GM18498 (cell line): ENCODE data around the gene NXNL1.
A peak's percentile ranks its signal among the peaks of the same experiment; 100 is the strongest.
"Not testable (repeated sequence)": the region's sequence is repeated elsewhere in the genome, so short reads cannot be mapped to it uniquely, and the experiment has no call there.

Experiments
- ATAC-seq: cut with Tn5 transposase; IDR thresholded peaks from one replicate; pipeline ENCODE4 v1.9.1; 2021; ENCODE audit warnings: mild to moderate bottlenecking, moderate library complexity; ENCODE audit not compliant: unreplicated experiment

Gene NXNL1

GRCh38 chr19:17487284-17488121 is 26.8 kb upstream of the NXNL1 start:
- ATAC-seq, result no peak

- ATAC-seq, result no peak
These were observed 26.0 kb upstream of the NXNL1 start for GRCh38 chr19:17486545-17487240.

- ATAC-seq, result no peak
These were observed 23.9 kb upstream of the NXNL1 start for GRCh38 chr19:17484520-17485185.

GRCh38 chr19:17483605-17484002 is 22.9 kb upstream of the NXNL1 start:
- no peak for ATAC-seq

- ATAC-seq, result no peak
These were observed 22.3 kb upstream of the NXNL1 start for GRCh38 chr19:17482877-17483604.

GRCh38 chr19:17481986-17482385 is 21.3 kb upstream of the NXNL1 start:
- ATAC-seq, result no peak

GRCh38 chr19:17479325-17479791 is 18.6 kb upstream of the NXNL1 start:
- ATAC-seq, result no peak

- no peak for ATAC-seq
These were observed 14.9 kb upstream of the NXNL1 start for GRCh38 chr19:17475541-17476115.

GRCh38 chr19:17475011-17475540 is 14.3 kb upstream of the NXNL1 start:
- not testable (repeated sequence) for ATAC-seq

- ATAC-seq, result no peak
These were observed 12.3 kb upstream of the NXNL1 start for GRCh38 chr19:17473041-17473440.

GRCh38 chr19:17471410-17472125 is 10.8 kb upstream of the NXNL1 start:
- no peak for ATAC-seq

GRCh38 chr19:17470068-17470841 is 9.5 kb upstream of the NXNL1 start, which contains the start of gene SLC27A1:
Gene SLC27A1, plus strand, starts transcription at chr19:17470524. Its CDS starts 17 bp downstream, at chr19:17470541.
- peak; percentile 80 for ATAC-seq

GRCh38 chr19:17469481-17470067 is 8.8 kb upstream of the NXNL1 start:
- ATAC-seq, result peak; percentile 65

- ATAC-seq, result no peak
These were observed 8.4 kb upstream of the NXNL1 start for GRCh38 chr19:17469092-17469480.

GRCh38 chr19:17468302-17469091 is 7.8 kb upstream of the NXNL1 start:
- no peak for ATAC-seq

GRCh38 chr19:17467471-17468301 is 7.0 kb upstream of the NXNL1 start:
- ATAC-seq, result no peak

- ATAC-seq, result no peak
These were observed 5.7 kb upstream of the NXNL1 start for GRCh38 chr19:17466487-17466850.
